CD4-positive, alpha-beta T cell treated with Interleukin-15 for 4 hours (primary cell): ENCODE data around the gene ZNF37A.
"Not testable (repeated sequence)": the region's sequence is repeated elsewhere in the genome, so short reads cannot be mapped to it uniquely, and the experiment has no call there.

ENCODE experiments used
- DNase-seq: peaks from one replicate; pipeline ENCODE4 v3.0.0-alpha.2; 2020; ENCODE audit warnings: low spot score

ZNF37A gene

DNA sequence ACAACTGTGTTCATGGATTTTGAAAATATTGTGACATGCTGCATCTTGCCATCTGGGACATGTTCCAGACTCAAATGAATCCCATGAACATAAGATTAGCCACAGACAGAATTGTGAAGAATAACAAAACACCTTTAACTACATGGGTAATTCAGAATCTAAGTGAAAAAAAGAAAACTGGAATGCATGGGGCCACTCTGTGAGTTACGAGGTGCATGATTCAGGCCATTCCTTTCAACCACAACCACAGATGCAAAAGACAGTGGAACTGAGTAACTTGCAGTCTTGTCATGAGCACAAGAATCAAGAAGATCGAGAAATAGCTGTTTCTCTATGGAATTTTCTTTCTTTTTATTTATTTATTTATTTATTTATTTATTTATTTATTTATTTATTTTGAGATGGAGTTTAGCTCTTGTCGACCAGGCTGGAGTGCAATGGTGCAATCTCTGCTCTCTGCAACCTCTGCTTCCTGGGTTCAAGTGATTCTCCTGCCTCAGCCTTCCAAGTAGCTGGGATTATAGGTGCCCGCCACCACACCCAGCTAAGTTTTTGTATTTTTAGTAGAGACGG lies 56.8 kb downstream of the ZNF37A start:
- DNase-seq: not testable (repeated sequence)

GRCh38 chr10:38156416-38157269 lies 62.5 kb downstream of the ZNF37A start:
- no peak for DNase-seq

- DNase-seq: no peak
These were observed 63.1 kb downstream of the ZNF37A start for GRCh38 chr10:38157270-38157685.

- no peak for DNase-seq
These were observed 64.9 kb downstream of the ZNF37A start for GRCh38 chr10:38159004-38159403.

DNA sequence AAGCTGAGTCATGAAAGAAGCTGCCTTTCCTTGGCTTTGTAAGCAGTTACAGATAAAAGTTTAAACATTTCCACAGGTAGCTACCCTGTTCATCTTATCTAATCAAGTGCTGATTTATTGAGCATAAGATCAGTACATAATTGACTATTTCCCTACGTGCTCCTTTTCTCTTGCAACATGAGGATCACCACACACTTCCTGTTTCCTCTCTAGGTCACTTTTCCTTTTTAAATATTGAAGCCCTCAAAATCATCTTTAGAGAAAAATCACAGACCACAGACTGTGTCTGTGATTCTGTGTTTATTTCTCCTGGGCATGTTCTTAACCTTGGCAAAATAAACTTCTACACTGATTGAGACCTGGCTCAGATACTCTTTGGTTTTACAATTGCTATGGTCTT lies 69.5 kb downstream of the ZNF37A start:
- no peak for DNase-seq

GRCh38 chr10:38174336-38174735 lies 80.2 kb downstream of the ZNF37A start:
- no peak for DNase-seq

- no peak for DNase-seq
These were observed 90.3 kb downstream of the ZNF37A start for GRCh38 chr10:38184477-38184876.
